Measurements from ENCODE around the gene OR51E1. TPM values are rescaled to one million over a fixed set of nuclear protein-coding genes. Genes with fewer than 3 reads are reported as not detected.

The OR51E1 gene
- total and polyA plus RNA-seq, 2 donors (not counting 1 experiment from before 2014, with no cell fraction given): not detected

GRCh38 chr11:4643076-4643475 is 706 bp upstream of the OR51E1 start:
- no peak overlapping the region for H2AFZ ChIP-seq (ENCODE audit: insufficient read depth, low read depth, low read length, poor library complexity, severe bottlenecking)
- no peaks in the 10 kb centered on the region for H4K20me1 ChIP-seq (ENCODE audit: control insufficient read depth, insufficient read depth, low read length, poor library complexity, severe bottlenecking)
- no peak overlapping the region for H3K4me2 ChIP-seq (replicated peaks; ENCODE audit: low read depth, low read length, poor library complexity, severe bottlenecking)
- H3K79me2 ChIP-seq (ENCODE audit: control insufficient read depth, insufficient read depth, low read length): no peaks in the 10 kb centered on the region
- no peak overlapping the region for H3K9ac ChIP-seq (ENCODE audit: low read length)
- no peaks in the 10 kb centered on the region for H3K4me1 ChIP-seq (ENCODE audit: control insufficient read depth in 2 of 2, insufficient read depth in 2 of 2, low read length in 2 of 2)
- no peaks in the 10 kb centered on the region for H3K9me3 Mint-ChIP-seq (ENCODE audit: insufficient read depth)
- TF ChIP-seq EZH2 (IDR thresholded peaks at IDR 0.05; ENCODE audit: borderline replicate concordance, insufficient read depth, low read depth, low read length, poor library complexity, severe bottlenecking): no peak
- TF ChIP-seq, protein P1, sequence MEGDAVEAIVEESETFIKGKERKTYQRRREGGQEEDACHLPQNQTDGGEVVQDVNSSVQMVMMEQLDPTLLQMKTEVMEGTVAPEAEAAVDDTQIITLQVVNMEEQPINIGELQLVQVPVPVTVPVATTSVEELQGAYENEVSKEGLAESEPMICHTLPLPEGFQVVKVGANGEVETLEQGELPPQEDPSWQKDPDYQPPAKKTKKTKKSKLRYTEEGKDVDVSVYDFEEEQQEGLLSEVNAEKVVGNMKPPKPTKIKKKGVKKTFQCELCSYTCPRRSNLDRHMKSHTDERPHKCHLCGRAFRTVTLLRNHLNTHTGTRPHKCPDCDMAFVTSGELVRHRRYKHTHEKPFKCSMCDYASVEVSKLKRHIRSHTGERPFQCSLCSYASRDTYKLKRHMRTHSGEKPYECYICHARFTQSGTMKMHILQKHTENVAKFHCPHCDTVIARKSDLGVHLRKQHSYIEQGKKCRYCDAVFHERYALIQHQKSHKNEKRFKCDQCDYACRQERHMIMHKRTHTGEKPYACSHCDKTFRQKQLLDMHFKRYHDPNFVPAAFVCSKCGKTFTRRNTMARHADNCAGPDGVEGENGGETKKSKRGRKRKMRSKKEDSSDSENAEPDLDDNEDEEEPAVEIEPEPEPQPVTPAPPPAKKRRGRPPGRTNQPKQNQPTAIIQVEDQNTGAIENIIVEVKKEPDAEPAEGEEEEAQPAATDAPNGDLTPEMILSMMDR (IDR thresholded peaks at IDR 0.05): no peak
- H3K4me3 ChIP-seq (ENCODE audit: control extremely low read depth in 1 of 5, extremely low read depth in 1 of 5, insufficient read depth in 1 of 5, low read depth in 2 of 5, low read length in 4 of 5): no peak overlapping the region
- H3K4me3 Mint-ChIP-seq: no peak overlapping the region
- peaks cover 0 to 2% (median 0%) of the 10 kb centered on the region in 4 experiments for H3K27me3 ChIP-seq (replicated peaks in 1 of 4; ENCODE audit: control extremely low read depth in 1 of 4, control insufficient read depth in 3 of 4, insufficient read depth in 4 of 4, low read length in 3 of 4)
- no peak for DNase-seq
- POLR2A ChIA-PET: no interaction called here
- no peak overlapping the region for H3K27ac ChIP-seq (ENCODE audit: low read length in 2 of 2)
- intact Hi-C loops (cut with micrococcal nuclease): no loop called here
- CTCF ChIA-PET: no interaction called here
- no peaks in the 10 kb centered on the region for H3K4me1 Mint-ChIP-seq
- no peak for ATAC-seq (ENCODE audit: low read depth)
- H3K36me3 ChIP-seq (replicated peaks in 1 of 2; ENCODE audit: control extremely low read depth in 1 of 2, control insufficient read depth in 1 of 2, extremely low read depth in 1 of 2, insufficient read depth in 2 of 2, low read length in 1 of 2): no peaks in the 10 kb centered on the region
- WGBS (ENCODE audit: insufficient coverage): 45% methylated on average over 2 of the region's 5 CpGs
- peaks cover 34% of the 10 kb centered on the region for H3K27me3 Mint-ChIP-seq
- H3K9me3 ChIP-seq (ENCODE audit: control extremely low read depth in 1 of 3, control insufficient read depth in 2 of 3, insufficient read depth in 1 of 3, low read length in 2 of 3): no peaks in the 10 kb centered on the region
- H3K27ac Mint-ChIP-seq: no peak overlapping the region

GRCh38 chr11:4644233-4644632 is 451 bp downstream of the OR51E1 start:
- H2AFZ ChIP-seq (ENCODE audit: insufficient read depth, low read depth, low read length, poor library complexity, severe bottlenecking): no peak overlapping the region
- Mint-ChIP-seq H3K4me1 (no peaks in the 10 kb centered on the region), H3K4me3 (no peak overlapping the region), H3K27ac (no peak overlapping the region), H3K9me3 (ENCODE audit: insufficient read depth) (no peaks in the 10 kb centered on the region), H3K27me3 (peaks cover 36% of the 10 kb centered on the region)
- intact Hi-C loops (cut with micrococcal nuclease): no loop called here
- ChIA-PET POLR2A (no interaction called here), CTCF (no interaction called here)
- H3K4me3 ChIP-seq (ENCODE audit: control extremely low read depth in 1 of 5, extremely low read depth in 1 of 5, insufficient read depth in 1 of 5, low read depth in 2 of 5, low read length in 4 of 5): no peak overlapping the region
- no peaks in the 10 kb centered on the region for H3K4me1 ChIP-seq (ENCODE audit: control insufficient read depth in 2 of 2, insufficient read depth in 2 of 2, low read length in 2 of 2)
- DNase-seq (no peak), ATAC-seq (ENCODE audit: low read depth) (no peak)
- H3K36me3 ChIP-seq (replicated peaks in 1 of 2; ENCODE audit: control extremely low read depth in 1 of 2, control insufficient read depth in 1 of 2, extremely low read depth in 1 of 2, insufficient read depth in 2 of 2, low read length in 1 of 2): no peaks in the 10 kb centered on the region
- H3K27ac ChIP-seq (ENCODE audit: low read length in 2 of 2): no peak overlapping the region
- no peak overlapping the region for H3K9ac ChIP-seq (ENCODE audit: low read length)
- no peaks in the 10 kb centered on the region for H4K20me1 ChIP-seq (ENCODE audit: control insufficient read depth, insufficient read depth, low read length, poor library complexity, severe bottlenecking)
- no peaks in the 10 kb centered on the region for H3K79me2 ChIP-seq (ENCODE audit: control insufficient read depth, insufficient read depth, low read length)
- H3K4me2 ChIP-seq (replicated peaks; ENCODE audit: low read depth, low read length, poor library complexity, severe bottlenecking): no peak overlapping the region
- WGBS (ENCODE audit: insufficient coverage): 68% methylated on average over 3 of the region's 4 CpGs
- peaks cover 0 to 2% (median 0%) of the 10 kb centered on the region in 4 experiments for H3K27me3 ChIP-seq (replicated peaks in 1 of 4; ENCODE audit: control extremely low read depth in 1 of 4, control insufficient read depth in 3 of 4, insufficient read depth in 4 of 4, low read length in 3 of 4)
- no peak for TF ChIP-seq EZH2 (IDR thresholded peaks at IDR 0.05; ENCODE audit: borderline replicate concordance, insufficient read depth, low read depth, low read length, poor library complexity, severe bottlenecking)
- TF ChIP-seq, protein P1 (IDR thresholded peaks at IDR 0.05): no peak
- H3K9me3 ChIP-seq (ENCODE audit: control extremely low read depth in 1 of 3, control insufficient read depth in 2 of 3, insufficient read depth in 1 of 3, low read length in 2 of 3): no peaks in the 10 kb centered on the region

Data from B cell (primary cell).